GM12878 (cell line): ENCODE measurements around the gene FERD3L. TPM values are rescaled to one million over a fixed set of nuclear protein-coding genes. Genes with fewer than 3 reads are reported as not detected.

Experiments
- ATAC-seq: fragments of 200-7000 bp; cut with Tn5 transposase; 3 replicates; pipeline ENCODE4 v1.9.1; 2020; ENCODE audit warnings: mild to moderate bottlenecking, moderate library complexity
- BruUV-seq: library from RNA; stranded (reverse); fragments of 400-500 nt; replicated peaks from 2 replicates; lab custom pipeline; 2021; lab: Mats Ljungman, UMichigan
- CTCF ChIA-PET: fragments of 300-600 bp; sonication (Branson Sonifier 250); formaldehyde crosslinking; extraction: SDS; loops from one replicate; lab custom pipeline; 2021; ENCODE audit warnings: inconsistent platforms; lab: Yijun Ruan, JAX
- POLR2A ChIA-PET: fragments of 350-600 bp; formaldehyde crosslinking; extraction: SDS; loops from one replicate; lab custom pipeline; 2021; ENCODE audit warnings: inconsistent platforms; lab: Charles Lee
- RAD21 ChIA-PET: fragments of 300-600 bp; sonication (Branson Sonifier 250); formaldehyde crosslinking; loops from one replicate; lab custom pipeline; 2023; ENCODE audit warnings: antibody characterized with exemption; ENCODE audit not compliant: unreplicated experiment; lab: Charles Lee
- SMC1A ChIA-PET: fragments of 300-600 bp; sonication (Branson Sonifier 250); formaldehyde crosslinking; loops from one replicate; lab custom pipeline; 2023; ENCODE audit not compliant: unreplicated experiment, uncharacterized antibody; lab: Charles Lee
- DNase-seq: peaks from one replicate; pipeline ENCODE4 v3.0.0-alpha.2; 2011; ENCODE audit warnings: low read depth, low spot score
- FAIRE-seq: peaks from 3 replicates; lab custom pipeline; 2011; peaks lifted over from hg19 to GRCh38; lab: Jason Lieb, UNC
- H2AFZ ChIP-seq: 2 replicates; pipeline ENCODE4 v1.6.0; 2011; ENCODE audit warnings: low read depth, low read length, control low read depth; ENCODE audit not compliant: control insufficient read depth
- H3K27ac ChIP-seq: 2 replicates; pipeline ENCODE4 v1.5.1; 2011; ENCODE audit warnings: control low read depth; ENCODE audit not compliant: control insufficient read depth, insufficient read depth
- H3K27me3 ChIP-seq, 2 experiments: replicated peaks in 1 of 2; 2 replicates each; pipeline versions ENCODE4 v1.6.0 to v1.6.1; 2011; ENCODE audit warnings: low read length in 1 of 2; ENCODE audit not compliant: control insufficient read depth in 2 of 2, insufficient read depth in 2 of 2
- H3K36me3 ChIP-seq, 2 experiments: 2 replicates each; pipeline ENCODE4 v1.5.1; 2011; ENCODE audit warnings: low read length in 1 of 2; ENCODE audit not compliant: control insufficient read depth in 2 of 2, insufficient read depth in 2 of 2
- H3K4me1 ChIP-seq: 2 replicates; pipeline ENCODE4 v1.6.1; 2011; ENCODE audit warnings: mild to moderate bottlenecking, low read length, moderate library complexity, mixed read lengths; ENCODE audit not compliant: control insufficient read depth, insufficient read depth
- H3K4me2 ChIP-seq: 2 replicates; pipeline ENCODE4 v1.6.0; 2011; ENCODE audit warnings: control low read depth; ENCODE audit not compliant: control insufficient read depth, insufficient read depth
- H3K4me3 ChIP-seq: fragments of 200-600 bp; sonication (generic); 2 replicates; pipeline ENCODE4 v1.5.1; 2016
- H3K79me2 ChIP-seq: 2 replicates; pipeline ENCODE4 v1.6.0; 2011; ENCODE audit warnings: low read length; ENCODE audit not compliant: control insufficient read depth, insufficient read depth
- H3K9ac ChIP-seq: 2 replicates; pipeline ENCODE4 v1.8.0; 2011; ENCODE audit warnings: low read length, control low read depth, mixed read lengths; ENCODE audit not compliant: control insufficient read depth, insufficient read depth
- H3K9me3 ChIP-seq: replicated peaks from 3 replicates; pipeline ENCODE4 v1.5.1; 2011; ENCODE audit warnings: mild to moderate bottlenecking, low read length; ENCODE audit not compliant: control insufficient read depth, insufficient read depth
- H4K20me1 ChIP-seq: 2 replicates; pipeline ENCODE4 v1.6.0; 2011; ENCODE audit not compliant: control insufficient read depth, insufficient read depth
- E4F1 ChIP-seq: fragments of 450-650 bp; IDR thresholded peaks from 2 replicates; pipeline ENCODE4 v1.6.1; 2018; ENCODE audit warnings: borderline replicate concordance, mild to moderate bottlenecking; ENCODE audit not compliant: partially characterized antibody
- EED ChIP-seq: sonication (generic); IDR thresholded peaks from 2 replicates; pipeline ENCODE4 v1.6.1; 2016; ENCODE audit warnings: antibody characterized with exemption, low read depth
- HDAC6 ChIP-seq: fragments of 200-600 bp; sonication (generic); IDR thresholded peaks from one replicate; pipeline ENCODE4 v1.8.0; 2017; ENCODE audit warnings: antibody characterized with exemption; ENCODE audit not compliant: unreplicated experiment
- PBX3 ChIP-seq: IDR thresholded peaks from 2 replicates; pipeline ENCODE4 v1.6.1; 2011; ENCODE audit warnings: mild to moderate bottlenecking, low read depth, low read length, moderate library complexity; ENCODE audit not compliant: insufficient replicate concordance
- RCOR1 ChIP-seq: conservative IDR thresholded peaks from 2 replicates; pipeline ENCODE4 v1.6.1; 2012; ENCODE audit warnings: low read depth, low read length, improper control_type of control experiment
- SMARCA5 ChIP-seq: fragments of 450-650 bp; IDR thresholded peaks from 2 replicates; pipeline ENCODE4 v1.6.1; 2017; ENCODE audit warnings: mild to moderate bottlenecking
- WRNIP1 ChIP-seq: IDR thresholded peaks from 2 replicates; pipeline ENCODE4 v1.6.1; 2011; ENCODE audit warnings: low read depth, low read length, improper control_type of control experiment, borderline replicate concordance
- ZBED1 ChIP-seq: IDR thresholded peaks from 2 replicates; pipeline ENCODE4 v1.6.1; 2016; ENCODE audit warnings: borderline replicate concordance
- ZZZ3 ChIP-seq: IDR thresholded peaks from 2 replicates; pipeline ENCODE4 v1.6.1; 2011; ENCODE audit warnings: low read depth; ENCODE audit not compliant: control insufficient read depth, insufficient read length
- WGBS: methylation state at CpG from one replicate; pipeline ENCODE4 v1.1.6; 2016; ENCODE audit warnings: low lambda C conversion rate; ENCODE audit not compliant: insufficient replicate concordance, insufficient coverage; ENCODE audit errors: missing lambda C conversion rate; 5-methylcytosine and 5-hydroxymethylcytosine counted together
- in situ Hi-C: fragments of 300-500 bp; cut with MboI; formaldehyde crosslinking; loops from 9 replicates; pipeline ENCODE4 v1.14.3; 2018; ENCODE audit warnings: mixed read lengths
- intact Hi-C: fragments of 100-400 bp; cut with micrococcal nuclease; formaldehyde crosslinking; loops from one replicate; pipeline ENCODE4 v1.14.2; 2022; ENCODE audit not compliant: unreplicated experiment
- polyA plus RNA-seq, 11 experiments: library from polyadenylated mRNA; depleted of rRNA in 4 of 11; unstranded in 6 of 11; stranded (reverse) in 5 of 11; fragments of >200 nt; fragmentation: Nextera tagmentation in 4 of 11; fragmentation: Illumina TruSeq in 1 of 11; extraction: Ambion mirVana in 4 of 11; extraction: Trizol in 1 of 11; gene quantifications; 1 replicate in 1 of 11; 2 replicates in 10 of 11; pipeline versions ENCODE4 v1.2.1 to v1.2.3, GENCODE V29; 2011 to 2016; ENCODE audit warnings: inconsistent platforms in 2 of 11, missing spikeins in 2 of 11, low read depth in 1 of 11
- total RNA-seq, 4 experiments: library from RNA; depleted of rRNA in 3 of 4; stranded (reverse); fragments of >200 nt in 3 of 4; fragmentation: Illumina TruSeq in 1 of 4; extraction: Trizol in 1 of 4; gene quantifications; 2 replicates each; pipeline versions ENCODE4 v1.2.1 to v1.2.3, GENCODE V29; 2013 to 2021

Gene FERD3L
- total and polyA plus RNA-seq, 10 of the 15 experiments (the other 5 are each of a cell fraction or from before 2014, with no cell fraction given), result not detected

GRCh38 chr7:19175241-19175640, 30.0 kb upstream of the FERD3L start:
- ATAC-seq (no peak), DNase-seq (no peak)
- in situ Hi-C loops, result no loop called here
- H3K27ac ChIP-seq, result no peak overlapping the region
- no peak overlapping the region for H3K4me3 ChIP-seq
- no peaks in the 10 kb centered on the region for H3K27me3 ChIP-seq
- BruUV-seq, result no TSS peak
- no peak overlapping the region for H3K4me2 ChIP-seq
- no peaks in the 10 kb centered on the region for H3K79me2 ChIP-seq
- H3K36me3 ChIP-seq, result no peaks in the 10 kb centered on the region
- H3K9ac ChIP-seq, result no peak overlapping the region
- no peaks in the 10 kb centered on the region for H3K4me1 ChIP-seq
- no peaks in the 10 kb centered on the region for H4K20me1 ChIP-seq
- ChIA-PET CTCF (no interaction called here), POLR2A (no interaction called here)
- H2AFZ ChIP-seq, result no peak overlapping the region
- TF ChIP-seq WRNIP1 (no peak), E4F1 (no peak), ZBED1 (no peak), ZZZ3 (no peak), SMARCA5 (no peak), PBX3 (no peak), RCOR1 (no peak), EED (no peak), HDAC6 (no peak)
- TF ChIP-seq, all 136 proteins: peak for 0
- intact Hi-C loops, result no loop called here
- no peak for FAIRE-seq
- ChIA-PET SMC1A (no interaction called here), RAD21 (no interaction called here)
- 0% methylated on average over 3 of the region's 3 CpGs for WGBS
- no peaks in the 10 kb centered on the region for H3K9me3 ChIP-seq
